GM21723 (cell line): ENCODE data around the gene PSMD10.

ENCODE experiments used
- ATAC-seq: cut with Tn5 transposase; IDR thresholded peaks from one replicate; pipeline ENCODE4 v1.9.1; 2021; ENCODE audit warnings: mild to moderate bottlenecking, moderate library complexity; ENCODE audit not compliant: unreplicated experiment

PSMD10 gene

GRCh38 chrX:108091264-108091877, at the start of gene PSMD10, which contains the start of gene ATG4A:
TSS of gene PSMD10 (minus strand) at chrX:108091542. CDS start at chrX:108091520, 22 bp downstream.
TSS of gene ATG4A (plus strand) at chrX:108091778. CDS start at chrX:108091827, 49 bp downstream.
- ATAC-seq = peak; percentile 97

- ATAC-seq = no peak
These were observed 47.7 kb upstream of the PSMD10 start for GRCh38 chrX:108138814-108139702.

DNA sequence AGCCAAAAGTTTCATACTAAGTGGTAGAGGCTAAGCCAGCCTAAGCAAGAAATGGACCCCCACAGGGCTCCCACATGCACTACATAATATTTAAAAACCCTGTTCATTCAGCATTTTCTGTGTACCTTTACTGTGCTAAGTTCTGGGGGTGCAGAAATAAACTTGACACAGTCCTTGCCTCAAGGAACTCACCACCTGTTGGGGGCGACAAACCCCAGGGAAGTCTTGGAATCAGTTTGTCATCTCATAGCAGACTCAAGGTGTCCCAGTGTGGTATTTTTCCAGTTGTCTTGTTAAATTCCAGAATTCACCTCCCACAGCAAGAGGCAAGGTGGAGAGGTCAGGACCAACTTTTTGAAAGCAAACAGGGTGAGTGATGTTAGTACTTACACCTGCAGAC, 43.4 kb upstream of the PSMD10 start:
- ATAC-seq = no peak

GRCh38 chrX:108132876-108133275, 41.5 kb upstream of the PSMD10 start:
- ATAC-seq = no peak

DNA sequence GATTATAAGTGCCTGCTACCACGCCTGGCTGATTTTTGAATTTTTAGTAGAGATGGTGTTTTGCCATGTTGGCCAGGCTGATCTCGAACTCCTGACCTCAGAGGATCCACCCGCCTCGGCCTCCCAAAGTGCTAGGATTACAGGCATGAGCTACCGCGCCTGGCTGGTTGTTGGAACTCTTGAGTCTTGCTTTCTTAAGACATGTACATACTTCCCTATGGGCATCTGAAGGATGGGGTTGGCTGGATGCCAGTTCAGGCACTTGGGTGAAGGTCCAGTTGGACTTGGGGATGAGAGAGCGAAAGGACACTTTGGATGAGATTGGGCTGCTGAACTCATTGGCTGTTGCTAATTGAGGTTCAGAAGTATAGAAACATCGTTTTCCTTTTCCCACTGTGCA, 40.7 kb upstream of the PSMD10 start:
- ATAC-seq = no peak

- ATAC-seq = no peak
These were observed 40.1 kb upstream of the PSMD10 start for GRCh38 chrX:108131471-108131870.

DNA sequence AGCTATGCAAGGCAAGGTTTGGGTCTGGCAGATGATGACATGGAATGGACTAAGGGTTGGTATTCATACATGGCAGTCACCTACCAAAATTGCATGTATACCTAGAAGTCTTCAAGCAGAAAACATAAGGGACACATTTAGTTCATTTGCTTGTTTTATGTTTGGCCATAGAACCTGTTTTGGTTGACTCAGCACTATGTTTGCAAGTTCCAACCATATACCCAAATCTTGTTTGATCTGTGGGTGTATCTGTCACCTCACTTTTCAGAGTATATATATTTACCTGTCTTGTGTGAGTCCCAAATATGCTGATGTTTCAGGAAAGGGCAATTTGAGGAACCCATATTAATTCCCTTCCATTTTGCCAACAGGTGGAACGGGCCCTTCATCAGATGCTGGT, 39.5 kb upstream of the PSMD10 start:
- ATAC-seq = no peak

- ATAC-seq = no peak
These were observed 35.8 kb upstream of the PSMD10 start for GRCh38 chrX:108127152-108127551.

- ATAC-seq = no peak
These were observed 35.3 kb upstream of the PSMD10 start for GRCh38 chrX:108126661-108127060.

DNA sequence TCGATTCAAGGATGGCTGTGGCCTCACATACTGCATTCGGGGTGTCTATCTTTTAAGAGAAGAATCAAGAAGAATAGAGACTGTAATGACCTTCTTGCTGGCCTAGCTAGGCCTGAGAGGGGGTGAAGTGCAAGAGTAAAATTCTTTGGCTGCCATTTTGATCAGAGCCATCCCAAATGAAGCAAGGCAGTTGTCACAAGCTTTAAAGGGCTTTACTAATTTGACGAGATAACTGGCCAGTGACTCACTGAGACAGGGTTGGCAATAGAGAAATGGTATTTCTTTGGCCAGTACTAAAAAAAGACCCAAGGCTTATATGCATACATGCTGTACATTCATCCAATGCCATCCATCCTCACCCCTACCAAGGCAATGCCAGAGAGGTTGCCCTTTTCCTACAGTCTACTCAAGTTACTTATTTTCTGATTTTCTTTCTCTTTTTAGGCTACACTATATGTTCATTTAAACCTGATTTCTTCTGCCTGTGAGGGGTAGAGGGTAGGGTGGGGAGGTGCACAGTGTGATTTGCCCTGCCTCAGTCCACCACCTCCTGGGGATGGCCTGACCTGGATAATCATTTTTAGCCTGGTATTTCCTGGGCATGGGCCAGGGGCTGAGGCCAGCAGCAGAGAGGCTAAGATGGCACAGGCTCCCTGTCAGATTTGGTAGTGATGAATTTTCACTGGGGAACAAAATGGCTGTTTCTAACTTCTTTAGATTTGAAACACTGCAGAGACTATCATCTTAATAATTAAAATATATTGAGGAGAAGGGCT, 32.4 kb upstream of the PSMD10 start:
- no peak for ATAC-seq

- no peak for ATAC-seq
These were observed 31.4 kb upstream of the PSMD10 start for GRCh38 chrX:108122748-108123147.

- ATAC-seq = no peak
These were observed 29.9 kb upstream of the PSMD10 start for GRCh38 chrX:108121291-108121690.

- no peak for ATAC-seq
These were observed 26.6 kb upstream of the PSMD10 start for GRCh38 chrX:108117988-108118387.

DNA sequence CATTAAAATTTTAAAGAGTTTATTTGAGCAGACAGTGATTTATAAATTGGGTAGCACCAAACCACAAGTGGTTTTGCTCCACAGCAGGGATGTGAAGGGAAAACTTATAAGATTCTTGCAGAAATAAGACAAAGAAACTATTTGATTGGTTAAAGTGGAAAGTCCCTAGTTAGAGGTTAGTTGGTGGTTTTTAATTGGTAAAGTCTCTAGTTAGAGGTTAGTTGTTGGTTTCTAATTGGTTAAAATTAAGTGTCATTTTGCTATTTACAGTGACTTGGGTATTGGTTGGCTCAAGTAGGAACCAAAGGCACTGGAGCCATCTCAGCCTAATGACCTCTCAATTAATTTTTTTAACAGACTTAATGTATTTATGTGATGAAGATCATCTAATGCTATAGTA, 23.2 kb upstream of the PSMD10 start:
- ATAC-seq = no peak

DNA sequence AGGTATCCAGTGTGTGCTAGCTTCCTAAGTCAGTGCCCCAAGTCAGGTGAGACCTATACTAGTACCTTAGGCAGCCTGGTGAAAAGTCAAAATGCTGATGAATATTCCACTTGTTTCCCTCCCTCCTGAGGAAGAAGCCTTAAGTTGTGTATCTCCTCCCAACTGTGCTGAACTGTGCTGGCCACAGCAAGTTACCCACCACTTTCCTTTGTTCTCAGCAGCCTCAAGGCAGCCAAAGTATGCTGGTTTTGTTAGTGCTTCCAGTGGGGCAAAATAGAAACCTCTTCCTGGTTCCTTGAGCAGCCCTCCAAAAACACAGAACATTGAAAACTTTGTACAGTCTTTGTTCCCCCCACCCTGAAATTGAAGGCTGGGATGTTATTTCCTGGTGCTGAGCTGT, 14.1 kb upstream of the PSMD10 start:
- no peak for ATAC-seq

DNA sequence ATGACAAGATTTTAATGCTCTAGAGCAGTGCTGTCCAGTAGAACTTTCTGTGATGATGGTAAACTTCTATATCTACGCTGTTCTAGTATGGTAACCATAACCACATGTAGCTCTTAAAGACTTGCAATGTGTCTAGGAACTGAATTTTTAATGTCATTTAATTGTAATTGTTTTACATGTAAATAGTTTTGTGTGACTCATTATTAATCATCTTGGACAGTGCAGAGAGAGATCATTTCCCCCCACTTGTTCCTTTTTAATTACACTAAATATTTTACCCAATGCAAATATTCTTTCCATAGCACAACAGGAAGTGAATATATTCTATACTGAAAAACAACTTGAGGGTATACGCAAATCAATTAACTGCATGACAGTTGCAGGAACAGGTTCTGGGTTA, 6.0 kb upstream of the PSMD10 start:
- no peak for ATAC-seq

DNA sequence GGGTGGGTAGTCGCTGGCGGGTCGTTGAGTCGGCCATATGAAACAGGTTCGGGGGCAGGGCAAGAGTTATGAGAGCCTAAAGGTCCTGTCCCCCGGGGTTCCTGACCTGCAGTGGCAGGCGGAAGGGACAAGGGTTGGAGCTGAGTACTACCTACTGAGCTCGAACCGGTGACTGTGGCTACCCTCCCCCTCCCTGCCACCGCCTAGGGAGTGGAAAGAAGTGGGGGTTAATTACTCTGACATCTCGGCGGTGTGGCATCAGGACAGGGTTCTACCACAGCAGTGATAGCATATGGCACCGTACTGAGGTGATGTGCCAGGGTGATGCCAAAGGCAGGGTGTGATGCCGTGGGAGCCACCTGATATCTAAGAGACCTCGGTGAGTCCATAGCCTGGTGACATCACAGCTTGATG, 543 bp upstream of the PSMD10 start:
- ATAC-seq = peak; percentile 44

DNA sequence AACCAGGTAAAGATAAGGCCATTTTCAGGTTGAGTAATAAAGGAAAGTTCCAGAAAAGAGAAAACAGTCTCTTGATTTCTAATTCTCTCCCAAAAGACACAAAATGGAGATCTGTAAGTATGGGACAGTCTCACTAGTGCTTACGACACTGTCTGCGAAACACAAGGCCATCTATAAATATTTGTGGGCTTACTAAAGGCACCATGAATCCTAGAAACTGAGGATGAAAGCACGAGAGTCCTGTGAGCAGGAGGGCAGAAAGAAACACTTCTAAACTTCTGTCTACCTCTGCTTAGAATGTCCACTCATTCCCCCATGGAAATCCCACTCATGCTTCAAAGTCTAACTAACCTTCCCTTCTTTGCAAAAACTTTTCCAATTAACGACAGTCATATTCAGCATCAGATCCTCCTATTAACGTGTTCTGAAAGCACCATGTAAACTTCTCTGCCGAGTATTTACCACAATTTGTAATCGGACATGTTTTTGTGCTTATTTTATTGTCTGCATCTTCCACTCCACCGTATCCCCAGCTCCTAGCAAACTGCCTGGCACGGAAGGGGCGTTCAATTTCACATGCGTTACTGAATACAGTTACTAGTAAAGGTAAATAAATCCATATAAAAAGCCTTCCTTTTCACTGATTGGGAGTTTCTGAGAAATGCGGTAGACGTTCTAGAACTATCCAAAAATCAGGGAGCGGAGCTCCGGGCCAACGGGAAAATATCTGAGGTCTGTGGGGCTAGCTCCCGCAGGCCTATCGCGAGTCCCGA, 665 bp downstream of the PSMD10 start:
- peak; percentile 2 for ATAC-seq

DNA sequence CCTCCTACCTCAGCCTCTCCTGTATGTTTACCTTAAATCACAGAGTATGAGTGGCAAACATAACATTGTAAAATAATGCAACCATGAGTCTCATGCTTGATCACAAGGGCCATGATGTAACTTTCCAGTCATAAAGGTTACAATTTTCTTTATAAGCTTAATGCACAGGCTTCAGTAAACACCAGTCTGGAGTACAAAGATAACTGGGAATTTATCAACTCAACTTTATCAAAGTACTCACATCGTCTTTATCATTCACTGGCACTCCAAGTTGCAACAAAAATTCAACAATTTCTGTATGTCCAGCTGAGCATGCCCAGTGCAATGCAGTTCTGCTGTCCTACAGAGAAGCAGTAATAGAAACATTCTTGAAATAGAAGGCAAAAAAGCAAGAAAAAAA, 2.8 kb downstream of the PSMD10 start:
- ATAC-seq = no peak

GRCh38 chrX:108087792-108088191, 3.5 kb downstream of the PSMD10 start:
- ATAC-seq = no peak

DNA sequence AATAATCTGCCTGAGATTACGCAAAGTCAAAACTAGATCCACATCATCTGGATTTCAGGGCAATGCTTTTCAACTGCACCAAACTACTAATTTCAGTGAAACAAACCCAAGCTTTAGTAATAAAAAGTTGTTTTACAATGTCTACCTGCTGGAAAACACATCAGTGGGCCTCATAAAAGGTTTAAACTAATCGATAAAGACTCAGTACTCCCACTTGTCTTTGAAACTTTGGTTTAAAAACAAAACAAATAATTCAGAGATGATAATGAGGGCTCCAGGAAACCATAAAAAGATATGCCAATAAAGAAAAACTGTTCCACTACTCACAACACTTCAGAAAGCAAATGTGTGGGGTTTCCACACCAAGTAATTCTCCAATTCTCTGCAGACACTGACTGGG, 10.2 kb downstream of the PSMD10 start:
- no peak for ATAC-seq
